HepG2 (cell line): ENCODE measurements around the gene GP1BA. TPM values are rescaled to one million over a fixed set of nuclear protein-coding genes. Genes with fewer than 3 reads are reported as not detected.

Experiments used
- ARID5B ChIP-seq: IDR thresholded peaks from 2 replicates; pipeline ENCODE4 v1.4.0; 2020; ENCODE audit warnings: mild to moderate bottlenecking, missing genetic modification reagents
- DZIP1 ChIP-seq: sonication (generic); formaldehyde crosslinking; IDR thresholded peaks from 2 replicates; pipeline ENCODE4 v1.5.0; 2020; ENCODE audit warnings: mild to moderate bottlenecking, missing genetic modification reagents
- E2F1 ChIP-seq: sonication (generic); formaldehyde crosslinking; IDR thresholded peaks from 2 replicates; pipeline ENCODE4 v1.5.0; 2020; ENCODE audit warnings: missing genetic modification reagents
- GFI1 ChIP-seq: sonication (generic); formaldehyde crosslinking; IDR thresholded peaks from 2 replicates; pipeline ENCODE4 v1.5.0; 2020; ENCODE audit warnings: missing genetic modification reagents, mild to moderate bottlenecking, borderline replicate concordance
- HIVEP1 ChIP-seq: sonication (generic); formaldehyde crosslinking; IDR thresholded peaks from 2 replicates; pipeline ENCODE4 v1.4.0; 2020; ENCODE audit warnings: mild to moderate bottlenecking, missing genetic modification reagents
- IKZF4 ChIP-seq: sonication (generic); formaldehyde crosslinking; IDR thresholded peaks from 2 replicates; pipeline ENCODE4 v1.5.1; 2020; ENCODE audit warnings: borderline replicate concordance, mild to moderate bottlenecking, low read depth, missing genetic modification reagents; ENCODE audit errors: not compliant biosample characterization
- KMT2B ChIP-seq: IDR thresholded peaks from 2 replicates; pipeline ENCODE4 v1.6.1; 2016; ENCODE audit warnings: missing genetic modification reagents, missing compliant biosample characterization
- MXD4 ChIP-seq: IDR thresholded peaks from 2 replicates; pipeline ENCODE4 v1.6.1; 2016; ENCODE audit warnings: mild to moderate bottlenecking, missing biosample characterization, missing genetic modification reagents
- NR2F2 ChIP-seq: IDR thresholded peaks from 2 replicates; pipeline ENCODE4 v1.6.1; 2012; ENCODE audit warnings: low read depth, inconsistent platforms, borderline replicate concordance
- SIN3A ChIP-seq: IDR thresholded peaks from 2 replicates; pipeline ENCODE4 v1.6.1; 2011; ENCODE audit warnings: low read depth, mild to moderate bottlenecking, control low read depth, low read length, borderline replicate concordance
- TAF15 ChIP-seq: fragments of 200-400 bp; formaldehyde crosslinking; IDR thresholded peaks from one replicate; pipeline ENCODE4 v1.6.1; 2018; ENCODE audit warnings: mild to moderate bottlenecking, low read depth, low read length; ENCODE audit not compliant: poor library complexity, severe bottlenecking
- ZBTB7A ChIP-seq: sonication (generic); formaldehyde crosslinking; IDR thresholded peaks from 2 replicates; pipeline ENCODE4 v1.8.0; 2022; ENCODE audit warnings: mild to moderate bottlenecking, missing genetic modification reagents
- ZNF24 ChIP-seq: fragments of 450-650 bp; IDR thresholded peaks from 2 replicates; pipeline ENCODE4 v1.6.1; 2017; ENCODE audit warnings: antibody characterized with exemption, mild to moderate bottlenecking
- ZNF350 ChIP-seq: sonication (generic); formaldehyde crosslinking; IDR thresholded peaks from 2 replicates; pipeline ENCODE4 v1.4.0; 2020; ENCODE audit warnings: mild to moderate bottlenecking, low read depth, missing genetic modification reagents, borderline replicate concordance
- ZNF598 ChIP-seq: sonication (generic); formaldehyde crosslinking; IDR thresholded peaks from 2 replicates; pipeline ENCODE4 v1.5.1; 2020; ENCODE audit warnings: mild to moderate bottlenecking, missing genetic modification reagents, borderline replicate concordance
- ZSCAN21 ChIP-seq: sonication (generic); formaldehyde crosslinking; IDR thresholded peaks from 2 replicates; pipeline ENCODE4 v1.8.0; 2022; ENCODE audit warnings: mild to moderate bottlenecking, missing genetic modification reagents, moderate library complexity, borderline replicate concordance
- ZSCAN31 ChIP-seq: sonication (generic); formaldehyde crosslinking; IDR thresholded peaks from 2 replicates; pipeline ENCODE4 v1.5.0; 2020; ENCODE audit warnings: low read depth, mild to moderate bottlenecking, missing genetic modification reagents
- polyA plus RNA-seq, 8 experiments: library from polyadenylated mRNA; depleted of rRNA in 3 of 8; stranded (reverse) in 7 of 8; unstranded in 1 of 8; fragments of >200 nt; fragmentation: Illumina TruSeq in 4 of 8; extraction: Trizol in 4 of 8; gene quantifications; 2 replicates each; pipeline versions ENCODE4 v1.2.1 to v1.2.3, GENCODE V29; 2011 to 2016; ENCODE audit warnings: low read depth in 4 of 8, missing spikeins in 1 of 8, mixed read lengths in 1 of 8; ENCODE audit not compliant: insufficient read depth in 1 of 8
- total RNA-seq, 5 experiments: library from RNA; depleted of rRNA; stranded (reverse); fragments of >200 nt; fragmentation: Illumina TruSeq; extraction: Trizol; gene quantifications; 2 replicates each; pipeline ENCODE4 v1.2.3, GENCODE V29; 2016; ENCODE audit warnings: low read depth in 1 of 5
- TF ChIP-seq, protein P1 (sequence below): IDR thresholded peaks from 2 replicates; pipeline ENCODE4 v1.6.1; 2016; ENCODE audit warnings: low read depth

The GP1BA gene
- total and polyA plus RNA-seq, 2 of the 13 experiments (the other 11 are each of a cell fraction or from before 2014, with no cell fraction given), result not detected

GRCh38 chr17:4940555-4941318 lies 8.7 kb downstream of the GP1BA start (continued):
- TF ChIP-seq, protein P1, sequence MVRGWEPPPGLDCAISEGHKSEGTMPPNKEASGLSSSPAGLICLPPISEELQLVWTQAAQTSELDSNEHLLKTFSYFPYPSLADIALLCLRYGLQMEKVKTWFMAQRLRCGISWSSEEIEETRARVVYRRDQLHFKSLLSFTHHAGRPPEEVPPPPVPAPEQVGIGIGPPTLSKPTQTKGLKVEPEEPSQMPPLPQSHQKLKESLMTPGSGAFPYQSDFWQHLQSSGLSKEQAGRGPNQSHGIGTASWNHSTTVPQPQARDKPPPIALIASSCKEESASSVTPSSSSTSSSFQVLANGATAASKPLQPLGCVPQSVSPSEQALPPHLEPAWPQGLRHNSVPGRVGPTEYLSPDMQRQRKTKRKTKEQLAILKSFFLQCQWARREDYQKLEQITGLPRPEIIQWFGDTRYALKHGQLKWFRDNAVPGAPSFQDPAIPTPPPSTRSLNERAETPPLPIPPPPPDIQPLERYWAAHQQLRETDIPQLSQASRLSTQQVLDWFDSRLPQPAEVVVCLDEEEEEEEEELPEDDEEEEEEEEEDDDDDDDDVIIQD (CRISPR knock-in tag), result no peak
- TF ChIP-seq ZNF24 (no peak), KMT2B (CRISPR knock-in tag) (0 out of 2 replicates have a peak, but pooled peaks have one; percentile 40), GFI1 (CRISPR knock-in tag) (no peak), ZBTB7A (CRISPR knock-in tag) (0 out of 2 replicates have a peak, but pooled peaks have one; percentile 39), TAF15 (no peak), DZIP1 (CRISPR knock-in tag) (no peak; the same call in 1 of the 2 replicates), ZSCAN31 (no peak), ARID5B (CRISPR knock-in tag) (no peak), SIN3A (0 out of 2 replicates have a peak, but pooled peaks have one; percentile 81), ZSCAN21 (CRISPR knock-in tag) (0 out of 2 replicates have a peak, but pooled peaks have one; percentile 9), IKZF4 (CRISPR knock-in tag) (no peak), NR2F2 (0 out of 2 replicates have a peak, but pooled peaks have one; percentile 26), HIVEP1 (CRISPR knock-in tag) (0 out of 2 replicates have a peak, but pooled peaks have one; percentile 36), ZNF350 (CRISPR knock-in tag) (0 out of 2 replicates have a peak, but pooled peaks have one; percentile 17), MXD4 (CRISPR knock-in tag) (no peak), ZNF598 (peak; percentile 48; the same call in 1 of the 2 replicates), E2F1 (no peak)
